Naive B cell (primary cell): ENCODE results near the gene MUC20. TPM values are rescaled to one million over a fixed set of nuclear protein-coding genes. Genes with fewer than 3 reads are reported as not detected.

Experiments used
- ATAC-seq, 2 donors: fragments of 150-1000 bp; cut with Tn5 transposase; 2 replicates each; pipeline ENCODE4 v1.10.0; 2021; ENCODE audit warnings: low read depth in 2 of 2, mild to moderate bottlenecking in 2 of 2, moderate library complexity in 2 of 2
- DNase-seq: peaks from one replicate; pipeline ENCODE4 v3.0.0; 2022
- H3K27ac Mint-ChIP-seq, 6 donors: one replicate each; pipeline ENCODE4 v1.8.0; 2020 to 2022; ENCODE audit warnings: mild to moderate bottlenecking in 6 of 6, mixed read lengths in 6 of 6, moderate library complexity in 5 of 6, inconsistent platforms in 2 of 6
- H3K27me3 Mint-ChIP-seq, 3 donors: one replicate each; pipeline ENCODE4 v1.8.0; 2021 to 2022; ENCODE audit warnings: mixed read lengths in 3 of 3, mild to moderate bottlenecking in 1 of 3
- H3K36me3 Mint-ChIP-seq, 2 donors: one replicate each; pipeline ENCODE4 v1.8.0; 2020 to 2022; ENCODE audit warnings: mixed read lengths in 2 of 2, inconsistent platforms in 1 of 2, mild to moderate bottlenecking in 1 of 2
- H3K4me1 Mint-ChIP-seq, 3 donors: one replicate each; pipeline ENCODE4 v1.8.0; 2020 to 2022; ENCODE audit warnings: mixed read lengths in 3 of 3, inconsistent platforms in 1 of 3, mild to moderate bottlenecking in 1 of 3, moderate library complexity in 1 of 3
- H3K4me3 Mint-ChIP-seq, 8 donors: one replicate each; pipeline ENCODE4 v1.8.0; 2020 to 2022; ENCODE audit warnings: mild to moderate bottlenecking in 8 of 8, mixed read lengths in 8 of 8, moderate library complexity in 8 of 8, inconsistent platforms in 2 of 8
- H3K9me3 Mint-ChIP-seq, 7 donors: one replicate each; pipeline ENCODE4 v1.8.0; 2020 to 2022; ENCODE audit warnings: mixed read lengths in 7 of 7, mild to moderate bottlenecking in 5 of 7, inconsistent platforms in 2 of 7, moderate library complexity in 1 of 7
- polyA plus RNA-seq, 6 donors: library from polyadenylated mRNA; unstranded; fragments of 300-500 nt; fragmentation: Illumina TruSeq; gene quantifications; one replicate each; pipeline ENCODE4 v1.2.3, GENCODE V29; 2021; ENCODE audit warnings: low read depth in 6 of 6

The MUC20 gene
- polyA plus RNA-seq, 6 donors from 2014 or later: 0.15 to 1.2 (median 0.83) TPM; not detected in 3

- peaks cover 0 to 2% (median 1%) of the 10 kb centered on the region in 3 donors for H3K4me1 Mint-ChIP-seq
- peak overlapping the region in 2 of 6 donors; percentile 1 to 5 for H3K27ac Mint-ChIP-seq
- no peak for DNase-seq
- no peaks in the 10 kb centered on the region for H3K9me3 Mint-ChIP-seq
- H3K4me3 Mint-ChIP-seq: no peak overlapping the region
- H3K27me3 Mint-ChIP-seq: no peaks in the 10 kb centered on the region
- peaks cover 4 to 13% of the 10 kb centered on the region in 2 donors for H3K36me3 Mint-ChIP-seq
- no peak for ATAC-seq
Observed at GRCh38 chr3:195698647-195699387, 22.0 kb upstream of the MUC20 start.

GRCh38 chr3:195699388-195699771, 21.4 kb upstream of the MUC20 start:
- ATAC-seq (no peak), DNase-seq (no peak)
- Mint-ChIP-seq H3K27ac (no peak overlapping the region), H3K27me3 (no peaks in the 10 kb centered on the region), H3K4me3 (no peak overlapping the region), H3K36me3 (peaks cover 4 to 9% of the 10 kb centered on the region in 2 donors), H3K4me1 (no peaks in the 10 kb centered on the region), H3K9me3 (no peaks in the 10 kb centered on the region)

- Mint-ChIP-seq H3K9me3 (no peaks in the 10 kb centered on the region), H3K36me3 (peaks cover 4 to 9% of the 10 kb centered on the region in 2 donors), H3K27me3 (no peaks in the 10 kb centered on the region), H3K27ac (peak overlapping the region in 1 of 6 donors; percentile 37), H3K4me1 (no peaks in the 10 kb centered on the region), H3K4me3 (no peak overlapping the region)
- DNase-seq (no peak), ATAC-seq (no peak)
Observed at GRCh38 chr3:195699860-195700259, 20.9 kb upstream of the MUC20 start.

DNA sequence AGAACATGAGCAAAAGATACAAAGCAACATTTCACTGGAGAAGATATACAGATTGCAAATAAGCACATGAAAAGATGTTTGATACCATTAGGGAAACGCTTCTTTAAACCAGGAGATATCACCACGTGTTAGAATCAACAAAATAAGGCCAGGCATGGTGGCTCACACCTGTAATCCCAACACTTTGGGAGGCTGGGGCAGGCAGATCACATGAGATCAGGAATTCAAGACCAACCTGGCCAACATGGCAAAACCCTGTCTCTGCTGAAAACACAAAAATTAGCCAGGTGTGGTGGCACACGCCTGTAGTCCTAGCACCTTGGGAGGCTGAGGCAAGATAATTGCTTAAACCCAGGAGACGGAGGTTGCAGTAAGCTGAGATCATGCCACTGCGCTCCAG, 20.5 kb upstream of the MUC20 start:
- DNase-seq (no peak), ATAC-seq (no peak)
- Mint-ChIP-seq H3K27ac (no peak overlapping the region), H3K36me3 (peaks cover 4 to 9% of the 10 kb centered on the region in 2 donors), H3K4me1 (no peaks in the 10 kb centered on the region), H3K4me3 (no peak overlapping the region), H3K9me3 (no peaks in the 10 kb centered on the region), H3K27me3 (no peaks in the 10 kb centered on the region)

DNA sequence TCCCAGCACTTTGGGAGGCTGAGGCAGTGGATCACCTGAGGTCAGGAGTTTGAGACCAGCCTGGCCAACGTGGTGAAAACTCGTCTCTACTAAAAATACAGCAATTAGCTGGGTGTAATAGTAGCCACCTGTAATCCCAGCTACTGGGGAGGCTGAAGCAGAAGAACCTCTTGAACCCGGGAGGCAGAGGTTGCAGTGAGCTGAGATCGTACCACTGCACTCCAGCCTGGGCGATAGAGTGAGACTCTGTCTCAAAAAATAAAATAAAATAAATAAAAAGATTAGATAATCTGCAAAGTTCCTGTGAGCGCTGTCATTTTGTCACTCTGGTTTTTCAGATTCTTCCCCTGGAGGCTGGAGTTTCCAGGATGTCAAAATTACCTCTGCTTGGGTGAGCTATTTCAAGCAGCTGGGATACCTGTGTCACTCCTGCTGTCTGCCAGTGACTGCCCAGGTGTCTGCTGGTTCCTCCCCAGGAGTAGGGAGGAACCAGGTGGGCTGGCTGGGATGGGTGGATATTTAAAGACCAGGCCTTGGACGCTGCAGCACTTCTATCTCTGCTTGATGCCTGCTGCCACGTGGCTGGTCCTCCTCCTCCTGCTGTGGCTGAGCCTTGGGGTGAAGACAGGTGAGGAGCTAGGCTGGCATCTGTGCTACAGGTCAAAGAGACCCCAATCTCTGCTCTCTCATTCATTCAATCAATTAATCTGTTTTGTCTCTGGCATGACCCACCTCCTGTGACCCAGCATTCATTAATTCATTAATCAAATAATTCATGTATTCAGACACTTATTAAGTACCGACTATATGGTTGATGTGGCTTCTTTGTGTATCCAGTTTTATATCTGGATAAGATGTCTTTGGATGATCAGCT, 19.5 kb upstream of the MUC20 start:
- ATAC-seq (no peak), DNase-seq (no peak)
- Mint-ChIP-seq H3K27ac (peak overlapping the region in 2 of 6 donors; percentile 3 to 8), H3K4me1 (no peaks in the 10 kb centered on the region), H3K4me3 (no peak overlapping the region), H3K9me3 (no peaks in the 10 kb centered on the region), H3K36me3 (peaks cover 1 to 9% of the 10 kb centered on the region in 2 donors), H3K27me3 (no peaks in the 10 kb centered on the region)

GRCh38 chr3:195703776-195704175, 17.0 kb upstream of the MUC20 start:
- ATAC-seq: no peak

GRCh38 chr3:195704433-195704999, 16.3 kb upstream of the MUC20 start:
- H3K4me3 Mint-ChIP-seq: no peak overlapping the region
- no peaks in the 10 kb centered on the region for H3K9me3 Mint-ChIP-seq
- no peak for DNase-seq
- H3K27me3 Mint-ChIP-seq: no peaks in the 10 kb centered on the region
- H3K27ac Mint-ChIP-seq: no peak overlapping the region
- H3K4me1 Mint-ChIP-seq: no peaks in the 10 kb centered on the region
- peaks cover 7% of the 10 kb centered on the region in 2 donors for H3K36me3 Mint-ChIP-seq
- ATAC-seq: no peak

More at GRCh38 chr3:195703776-195704175, 17.0 kb upstream of the MUC20 start:
- H3K27ac Mint-ChIP-seq: peak overlapping the region in 1 of 6 donors; percentile 7
- H3K4me3 Mint-ChIP-seq: no peak overlapping the region
- H3K27me3 Mint-ChIP-seq: no peaks in the 10 kb centered on the region
- H3K36me3 Mint-ChIP-seq: no peaks in the 10 kb centered on the region
- no peak for DNase-seq
- H3K9me3 Mint-ChIP-seq: no peaks in the 10 kb centered on the region
- no peaks in the 10 kb centered on the region for H3K4me1 Mint-ChIP-seq

DNA sequence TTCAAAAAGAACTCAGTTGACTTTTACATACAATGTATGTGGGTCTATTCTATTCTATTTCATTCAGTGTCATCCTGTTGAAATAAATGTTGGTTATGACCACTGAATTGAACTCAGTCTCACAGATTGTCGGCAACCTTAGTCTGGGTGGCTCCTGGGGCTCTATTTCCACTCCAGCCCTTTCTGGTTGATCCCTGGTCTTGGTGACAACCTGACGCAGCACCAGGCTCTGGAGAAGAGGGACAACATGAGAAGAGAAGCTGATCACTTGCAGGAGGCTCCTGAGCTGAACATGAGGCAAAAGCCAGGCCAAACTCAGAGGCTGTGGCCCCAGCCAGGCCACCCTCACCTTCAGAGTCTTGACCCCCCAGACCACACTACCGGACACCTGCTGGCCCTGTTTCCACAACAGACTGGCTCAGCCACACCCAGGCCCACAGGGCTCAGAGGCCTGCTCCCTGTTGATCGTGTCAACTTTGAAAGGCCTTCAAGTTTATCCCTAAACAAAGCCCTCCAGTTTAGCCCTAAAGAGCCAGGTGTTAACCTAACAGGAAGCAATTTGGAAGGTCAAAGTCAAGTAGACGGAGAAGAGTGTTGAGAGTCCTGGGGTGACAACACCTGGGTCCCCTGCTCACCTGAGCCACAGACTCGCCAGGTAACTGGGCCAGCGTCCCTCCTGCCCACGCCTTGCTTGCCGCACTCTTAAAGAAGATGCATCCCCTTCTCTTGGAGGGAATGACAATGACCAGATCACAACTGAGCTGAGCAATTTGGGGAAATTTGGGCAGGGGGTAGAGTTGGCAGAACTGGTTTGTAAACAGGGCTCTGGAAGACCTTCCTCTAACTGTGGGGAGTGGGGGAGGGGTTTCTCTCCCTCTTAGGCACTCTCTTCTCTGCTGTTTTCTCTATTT, 15.4 kb upstream of the MUC20 start:
- Mint-ChIP-seq H3K27ac (peak overlapping the region in 2 of 6 donors; percentile 23 to 29), H3K27me3 (no peaks in the 10 kb centered on the region), H3K4me1 (no peaks in the 10 kb centered on the region), H3K4me3 (no peak overlapping the region), H3K36me3 (peaks cover 15 to 16% of the 10 kb centered on the region in 2 donors), H3K9me3 (no peaks in the 10 kb centered on the region)
- no peak for DNase-seq
- ATAC-seq: no peak

- Mint-ChIP-seq H3K36me3 (peaks cover 24 to 36% of the 10 kb centered on the region in 2 donors), H3K27me3 (no peaks in the 10 kb centered on the region), H3K4me1 (no peaks in the 10 kb centered on the region), H3K27ac (no peak overlapping the region), H3K9me3 (no peaks in the 10 kb centered on the region), H3K4me3 (no peak overlapping the region)
- DNase-seq (no peak), ATAC-seq (no peak)
Observed at GRCh38 chr3:195708061-195708460, 12.7 kb upstream of the MUC20 start.

- H3K9me3 Mint-ChIP-seq: no peaks in the 10 kb centered on the region
- no peaks in the 10 kb centered on the region for H3K4me1 Mint-ChIP-seq
- no peak overlapping the region for H3K4me3 Mint-ChIP-seq
- H3K27me3 Mint-ChIP-seq: no peaks in the 10 kb centered on the region
- DNase-seq (no peak), ATAC-seq (no peak)
- no peak overlapping the region for H3K27ac Mint-ChIP-seq
- H3K36me3 Mint-ChIP-seq: peaks cover 24 to 36% of the 10 kb centered on the region in 2 donors
Observed at GRCh38 chr3:195708626-195709481, 11.9 kb upstream of the MUC20 start.

GRCh38 chr3:195709676-195710085, 11.1 kb upstream of the MUC20 start:
- ATAC-seq (no peak), DNase-seq (no peak)
- Mint-ChIP-seq H3K27me3 (no peaks in the 10 kb centered on the region), H3K9me3 (no peaks in the 10 kb centered on the region), H3K4me1 (peaks cover 0 to 4% (median 0%) of the 10 kb centered on the region in 3 donors), H3K36me3 (peaks cover 25 to 40% of the 10 kb centered on the region in 2 donors), H3K4me3 (no peak overlapping the region), H3K27ac (no peak overlapping the region)
